ENCODE measurements around the gene FBXW8. TPM values are rescaled to one million over a fixed set of nuclear protein-coding genes. Genes with fewer than 3 reads are reported as not detected.
"Not testable (repeated sequence)": the region's sequence is repeated elsewhere in the genome, so short reads cannot be mapped to it uniquely, and the experiment has no call there.

Gene FBXW8
- total RNA-seq, 2 donors from 2014 or later: 12.6 to 25.0 TPM

- peaks cover 9 to 15% of the 10 kb centered on the region in 2 donors for H3K4me1 ChIP-seq (ENCODE audit: control insufficient read depth in 1 of 2, low read depth in 2 of 2)
- no peaks in the 10 kb centered on the region for H3K36me3 ChIP-seq
- H3K4me3 ChIP-seq: no peak overlapping the region
- no peak for TF ChIP-seq CTCF (IDR thresholded peaks at IDR 0.05)
- no peak for DNase-seq (ENCODE audit: low spot score)
- H3K27ac ChIP-seq: no peak overlapping the region
- no peak for ATAC-seq (ENCODE audit: insufficient number of reproducible peaks, low FRiP score, low read depth)
- H3K9me3 ChIP-seq: no peaks in the 10 kb centered on the region
- H3K27me3 ChIP-seq (replicated peaks; ENCODE audit: insufficient read depth): no peaks in the 10 kb centered on the region
These were observed 140.6 kb downstream of the FBXW8 start for GRCh38 chr12:117051380-117051779.

- TF ChIP-seq CTCF (IDR thresholded peaks at IDR 0.05): no peak
- DNase-seq (ENCODE audit: low spot score) (no peak), ATAC-seq (ENCODE audit: insufficient number of reproducible peaks, low FRiP score, low read depth) (no peak)
- Histone ChIP-seq H3K27me3 (replicated peaks; ENCODE audit: insufficient read depth) (no peaks in the 10 kb centered on the region), H3K36me3 (no peaks in the 10 kb centered on the region), H3K27ac (no peak overlapping the region), H3K9me3 (no peaks in the 10 kb centered on the region), H3K4me3 (no peak overlapping the region), H3K4me1 (ENCODE audit: control insufficient read depth in 1 of 2, low read depth in 2 of 2) (peaks cover 9 to 15% of the 10 kb centered on the region in 2 donors)
These were observed 141.8 kb downstream of the FBXW8 start for GRCh38 chr12:117052386-117053049.

GRCh38 chr12:117053050-117053400, 142.3 kb downstream of the FBXW8 start:
- Histone ChIP-seq H3K4me1 (ENCODE audit: control insufficient read depth in 1 of 2, low read depth in 2 of 2) (peaks cover 8 to 12% of the 10 kb centered on the region in 2 donors), H3K27me3 (replicated peaks; ENCODE audit: insufficient read depth) (no peaks in the 10 kb centered on the region), H3K27ac (no peak overlapping the region), H3K4me3 (no peak overlapping the region), H3K36me3 (no peaks in the 10 kb centered on the region), H3K9me3 (no peaks in the 10 kb centered on the region)
- no peak for ATAC-seq (ENCODE audit: insufficient number of reproducible peaks, low FRiP score, low read depth)
- DNase-seq (ENCODE audit: low spot score): no peak
- no peak for TF ChIP-seq CTCF (IDR thresholded peaks at IDR 0.05)

- no peak overlapping the region for H3K4me3 ChIP-seq
- no peak for DNase-seq (ENCODE audit: low spot score)
- H3K27me3 ChIP-seq (replicated peaks; ENCODE audit: insufficient read depth): no peaks in the 10 kb centered on the region
- peaks cover 1 to 5% of the 10 kb centered on the region in 2 donors for H3K4me1 ChIP-seq (ENCODE audit: control insufficient read depth in 1 of 2, low read depth in 2 of 2)
- H3K36me3 ChIP-seq: no peaks in the 10 kb centered on the region
- TF ChIP-seq CTCF (IDR thresholded peaks at IDR 0.05): no peak
- ATAC-seq (ENCODE audit: insufficient number of reproducible peaks, low FRiP score, low read depth): no peak
- no peak overlapping the region for H3K27ac ChIP-seq
- H3K9me3 ChIP-seq: no peaks in the 10 kb centered on the region
These were observed 142.9 kb downstream of the FBXW8 start for GRCh38 chr12:117053597-117054201.

GRCh38 chr12:117054279-117054678, 143.5 kb downstream of the FBXW8 start:
- Histone ChIP-seq H3K4me3 (no peak overlapping the region), H3K9me3 (no peaks in the 10 kb centered on the region), H3K36me3 (no peaks in the 10 kb centered on the region), H3K27ac (no peak overlapping the region), H3K4me1 (ENCODE audit: control insufficient read depth in 1 of 2, low read depth in 2 of 2) (no peaks in the 10 kb centered on the region), H3K27me3 (replicated peaks; ENCODE audit: insufficient read depth) (no peaks in the 10 kb centered on the region)
- DNase-seq (ENCODE audit: low spot score): no peak
- no peak for ATAC-seq (ENCODE audit: insufficient number of reproducible peaks, low FRiP score, low read depth)
- TF ChIP-seq CTCF (IDR thresholded peaks at IDR 0.05): no peak

GRCh38 chr12:117057626-117058025, 146.9 kb downstream of the FBXW8 start:
- H3K27me3 ChIP-seq (replicated peaks; ENCODE audit: insufficient read depth); H3K4me3 ChIP-seq; H3K36me3 ChIP-seq; H3K4me1 ChIP-seq (ENCODE audit: control insufficient read depth in 1 of 2, low read depth in 2 of 2); DNase-seq (ENCODE audit: low spot score); H3K9me3 ChIP-seq; H3K27ac ChIP-seq; ATAC-seq (ENCODE audit: insufficient number of reproducible peaks, low FRiP score, low read depth): not testable (repeated sequence)

Data from thoracic aorta (tissue), 2 donors.